HG02588 (cell line): Measurements from ENCODE around the gene JAKMIP3.

Experiments used
- ATAC-seq: cut with Tn5 transposase; IDR thresholded peaks from one replicate; pipeline ENCODE4 v1.9.1; 2021; ENCODE audit warnings: mild to moderate bottlenecking, moderate library complexity; ENCODE audit not compliant: unreplicated experiment

JAKMIP3 gene

DNA sequence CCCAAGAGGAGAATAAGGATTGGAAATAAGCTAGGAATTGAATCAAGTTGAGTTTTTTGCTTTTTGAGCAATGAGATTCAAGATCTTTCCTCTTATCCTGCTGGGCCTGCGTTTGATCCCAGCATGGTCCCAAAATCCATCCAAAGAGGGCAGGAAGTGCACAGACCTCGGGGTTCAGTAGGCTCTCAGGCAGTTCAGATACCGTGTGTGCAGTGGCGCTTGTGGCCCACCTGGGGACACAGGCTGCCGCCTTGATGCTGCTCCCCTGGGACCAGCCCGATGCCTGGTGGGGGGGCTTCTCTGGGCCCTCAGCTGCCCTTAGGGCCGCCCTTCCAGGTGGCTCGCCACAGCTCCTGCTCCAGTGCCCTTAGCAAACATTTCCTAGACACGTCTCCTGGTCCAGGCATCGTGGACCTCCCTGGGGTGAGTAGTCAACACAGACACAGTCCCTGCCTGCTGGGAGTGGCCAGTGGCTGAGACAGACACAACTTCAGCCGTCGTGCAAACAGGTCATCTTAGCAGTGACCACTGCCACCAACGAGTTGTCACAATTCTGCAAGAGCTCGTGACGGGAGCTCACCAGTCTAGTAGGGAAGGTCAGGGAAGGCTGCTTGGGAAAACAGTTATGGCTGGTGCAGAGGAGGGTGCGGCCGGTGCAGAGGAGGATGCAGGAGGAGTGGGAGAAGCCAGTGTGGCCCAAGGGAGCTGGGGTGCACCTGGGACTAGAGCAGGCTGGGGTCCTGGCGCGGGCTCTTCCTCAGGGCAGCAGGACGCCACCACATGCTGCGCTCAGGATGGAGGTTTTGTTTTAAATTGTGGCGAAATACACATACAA is 21.7 kb upstream of the JAKMIP3 start:
- no peak for ATAC-seq

DNA sequence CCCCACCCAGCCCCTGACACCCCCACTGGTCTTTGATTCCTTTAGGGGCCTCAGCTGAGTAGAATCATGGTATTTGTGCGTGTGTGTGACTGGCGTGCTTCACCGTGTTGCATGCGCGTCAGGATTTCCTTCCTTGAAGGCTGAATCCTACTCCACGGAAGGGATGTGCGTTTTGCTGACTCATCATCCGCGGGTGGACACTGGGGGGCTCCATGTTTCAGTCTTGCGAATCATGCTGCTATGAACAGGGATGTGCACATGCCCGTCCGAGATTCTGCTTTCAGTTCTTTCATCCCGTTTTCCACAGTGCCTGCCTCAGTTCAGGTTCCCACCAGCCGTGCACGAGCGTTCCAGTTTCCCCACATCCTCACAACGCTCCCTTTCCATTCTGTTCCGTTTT is 20.9 kb upstream of the JAKMIP3 start:
- ATAC-seq, result no peak

- no peak for ATAC-seq
These were observed 20.4 kb upstream of the JAKMIP3 start for GRCh38 chr10:132045324-132045723.

- no peak for ATAC-seq
These were observed 18.0 kb upstream of the JAKMIP3 start for GRCh38 chr10:132047575-132048293.

GRCh38 chr10:132048294-132048667 is 17.5 kb upstream of the JAKMIP3 start:
- no peak for ATAC-seq

GRCh38 chr10:132050191-132050590 is 15.6 kb upstream of the JAKMIP3 start:
- no peak for ATAC-seq

GRCh38 chr10:132052124-132052523 is 13.6 kb upstream of the JAKMIP3 start:
- ATAC-seq, result no peak

DNA sequence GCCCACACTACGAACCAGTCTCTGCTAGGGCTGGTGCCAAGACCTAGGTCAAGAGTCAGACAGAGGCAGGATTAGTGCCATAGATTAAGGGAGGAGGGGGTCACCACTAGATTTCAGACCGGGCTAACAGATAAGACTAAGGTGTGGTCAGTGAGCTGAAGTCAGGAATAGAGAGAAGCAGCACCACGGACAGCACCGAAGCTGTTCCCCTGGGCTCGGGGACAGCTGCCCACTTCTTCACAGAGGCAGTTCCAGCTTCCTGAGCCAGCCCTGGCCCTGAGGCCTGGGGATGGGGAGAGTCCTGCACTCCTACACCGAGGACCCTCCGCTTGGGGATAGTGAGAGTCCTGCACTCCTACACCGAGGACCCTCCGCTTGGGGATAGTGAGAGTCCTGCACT is 11.2 kb upstream of the JAKMIP3 start:
- no peak for ATAC-seq

- ATAC-seq, result no peak
These were observed 10.1 kb upstream of the JAKMIP3 start for GRCh38 chr10:132055616-132056015.

DNA sequence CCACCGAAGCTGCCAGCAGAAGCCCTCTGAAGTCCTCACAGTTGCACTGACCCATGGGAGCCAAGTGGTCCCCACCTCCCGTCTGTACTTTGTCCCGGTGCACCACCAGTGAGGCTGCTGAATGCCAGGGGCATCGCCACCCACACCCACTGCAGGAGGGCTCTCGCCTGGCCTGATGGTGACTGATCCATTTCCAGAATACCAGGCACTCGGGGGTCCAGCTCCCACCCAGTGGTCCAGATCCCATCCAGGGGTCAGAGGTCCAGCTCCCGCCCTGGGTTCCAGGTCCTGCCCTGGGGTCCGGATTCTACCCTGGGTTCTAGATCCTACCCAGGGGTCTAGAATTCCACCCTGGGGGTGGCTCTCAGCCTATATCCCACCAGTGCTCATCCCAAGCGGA is 9.1 kb upstream of the JAKMIP3 start:
- no peak for ATAC-seq

DNA sequence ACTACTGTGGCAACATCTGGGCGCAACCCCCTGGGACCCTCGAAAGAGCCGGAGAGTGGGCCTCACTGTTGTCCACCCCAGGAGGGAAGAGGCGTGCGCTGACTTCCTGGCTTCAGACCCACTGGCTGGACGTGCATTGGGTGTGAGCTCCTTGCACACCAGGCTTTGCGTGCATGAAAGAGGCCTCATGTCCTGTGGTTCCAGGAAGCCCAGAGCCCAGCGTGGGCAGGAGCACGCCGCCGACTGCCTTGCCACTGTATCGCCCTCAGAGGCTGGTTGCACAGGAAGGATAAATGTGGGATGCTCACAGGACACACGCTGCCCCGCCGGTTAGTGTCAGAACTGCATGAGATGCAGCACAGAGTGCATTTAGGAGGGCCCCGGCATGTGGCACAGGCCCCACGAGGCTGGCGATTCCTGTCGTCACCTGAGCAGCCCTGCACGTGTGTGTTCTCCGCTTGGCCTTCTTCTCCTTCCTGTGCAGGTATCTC is 8.5 kb upstream of the JAKMIP3 start:
- ATAC-seq, result no peak

DNA sequence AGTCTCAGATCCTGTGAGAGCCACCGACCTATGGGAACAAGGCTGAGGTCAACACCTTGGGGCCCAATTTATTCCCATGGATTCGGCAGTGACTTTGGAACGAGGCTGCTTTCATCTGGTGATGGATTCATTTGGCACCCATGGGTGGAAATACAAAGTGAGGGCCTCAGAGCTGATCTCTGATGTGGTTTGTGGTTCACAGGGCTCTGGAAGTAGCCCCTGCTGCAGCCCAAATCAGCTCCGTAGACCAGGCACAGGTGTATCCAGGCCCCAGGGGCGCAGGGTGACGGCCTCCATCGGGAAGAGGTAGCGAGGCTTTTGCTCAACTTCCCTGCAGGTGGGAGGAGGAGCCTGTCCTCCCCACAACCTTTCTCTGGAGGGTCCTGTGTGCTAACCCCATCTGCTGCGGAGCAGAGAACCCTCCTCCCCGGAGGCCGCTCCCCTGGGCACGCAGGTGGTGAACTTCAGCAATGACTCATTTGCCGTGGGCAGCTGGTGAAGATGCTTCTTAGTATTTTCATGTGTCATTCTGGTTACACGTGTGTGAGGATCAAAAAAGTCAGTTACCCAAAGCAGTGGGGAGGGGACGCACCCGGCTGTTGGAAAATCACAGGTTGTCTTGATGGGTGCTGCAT is 7.5 kb upstream of the JAKMIP3 start:
- ATAC-seq, result no peak

- no peak for ATAC-seq
These were observed 6.7 kb upstream of the JAKMIP3 start for GRCh38 chr10:132058793-132059759.

DNA sequence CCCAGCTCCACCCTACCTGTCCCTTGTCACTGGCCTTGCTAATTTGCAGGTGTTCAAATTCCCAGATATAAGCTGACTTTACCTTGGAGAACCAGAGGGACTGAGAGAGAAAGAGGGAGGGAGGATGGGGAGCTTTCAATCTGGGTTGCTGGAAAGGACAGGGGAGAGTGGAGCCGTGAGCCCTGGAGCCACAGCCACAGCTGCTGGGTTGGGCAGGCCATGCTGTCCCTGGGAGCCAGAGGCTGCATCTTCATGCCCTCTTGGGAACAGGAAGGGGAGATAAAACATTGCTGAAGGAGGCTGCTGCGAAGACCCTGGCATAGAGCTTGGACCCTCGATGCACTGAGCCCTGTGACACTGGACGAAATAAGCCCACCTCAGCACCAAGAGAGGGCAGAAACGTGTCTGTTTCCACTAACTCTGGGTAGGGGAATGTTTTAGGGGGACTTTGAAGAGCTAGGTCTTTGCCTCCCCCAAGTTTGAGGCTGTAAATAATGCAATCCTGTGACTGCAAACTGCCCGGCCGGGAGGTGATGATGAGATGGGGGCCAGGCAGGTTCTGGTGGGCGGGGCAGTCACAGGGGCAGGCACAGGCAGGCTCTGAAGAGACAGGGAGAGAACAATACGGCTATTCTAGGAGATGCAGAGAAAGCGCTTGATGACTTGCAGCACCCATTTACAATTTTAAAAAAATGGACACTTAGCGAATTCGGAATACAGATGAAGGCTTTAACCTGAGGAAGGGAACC is 5.8 kb upstream of the JAKMIP3 start:
- no peak for ATAC-seq

DNA sequence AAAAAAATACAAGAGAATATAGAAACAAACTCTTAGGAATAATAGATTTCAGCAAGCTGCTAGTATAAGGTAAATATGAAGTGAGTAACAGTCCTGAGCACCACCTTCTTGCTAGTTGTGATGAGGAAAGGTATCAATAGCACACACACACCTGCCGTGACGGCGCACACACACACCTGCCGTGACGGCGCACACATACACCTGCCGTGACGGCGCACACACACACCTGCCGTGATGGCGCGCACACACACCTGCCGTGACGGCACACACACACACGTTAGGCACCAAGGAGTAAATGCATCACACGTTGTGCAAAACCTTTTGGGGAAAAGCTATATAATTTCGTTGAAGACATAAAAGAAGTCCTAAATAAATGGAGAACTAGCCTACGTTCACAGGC is 4.7 kb upstream of the JAKMIP3 start:
- no peak for ATAC-seq

DNA sequence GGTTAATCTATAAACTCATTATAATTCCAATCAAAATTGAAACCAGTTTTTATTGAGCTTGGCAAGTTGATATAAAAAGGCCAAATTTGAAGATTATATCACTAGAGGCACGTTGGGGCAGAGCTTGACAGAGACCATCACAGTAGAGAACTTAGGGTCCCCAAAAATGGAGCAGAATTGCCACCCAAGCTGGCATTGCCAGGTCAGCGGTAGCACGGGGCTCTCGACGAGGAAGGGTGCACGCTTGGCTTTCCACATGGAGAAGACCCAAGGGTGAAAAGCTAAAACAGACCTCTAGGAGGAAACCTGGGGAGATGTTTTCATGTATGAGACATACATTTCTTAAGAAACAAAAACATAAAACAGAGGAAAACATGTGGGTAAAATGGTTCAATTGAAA is 4.3 kb upstream of the JAKMIP3 start:
- ATAC-seq, result no peak

- no peak for ATAC-seq
These were observed 3.6 kb upstream of the JAKMIP3 start for GRCh38 chr10:132062116-132062515.

- ATAC-seq, result no peak
These were observed 2.9 kb upstream of the JAKMIP3 start for GRCh38 chr10:132062641-132063390.

DNA sequence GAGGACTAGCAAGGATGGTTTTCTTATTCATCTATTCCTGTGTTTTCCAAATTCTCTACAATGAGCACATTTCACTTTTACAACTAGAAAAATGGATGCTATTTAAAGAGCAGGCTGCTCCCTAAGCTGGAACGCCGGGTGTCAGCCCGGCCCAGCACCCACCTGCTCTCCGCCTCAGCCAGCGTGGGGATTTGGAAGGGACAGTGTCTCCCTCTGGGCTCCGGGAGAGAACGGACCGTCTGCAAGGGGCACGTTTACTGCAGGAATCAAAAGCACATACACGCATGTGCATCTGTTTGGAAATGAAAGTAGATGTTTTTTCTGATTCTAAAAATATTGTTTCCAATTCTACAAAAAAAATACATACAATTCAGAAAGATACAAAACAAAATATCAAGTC is 2.3 kb upstream of the JAKMIP3 start:
- no peak for ATAC-seq
